Pancreas (tissue), 10 donors: Measurements from ENCODE around the gene EPB41. TPM values are rescaled to one million over a fixed set of nuclear protein-coding genes. Genes with fewer than 3 reads are reported as not detected.
A peak's percentile ranks its signal among the peaks of the same experiment; 100 is the strongest.
"Not testable (repeated sequence)": the region's sequence is repeated elsewhere in the genome, so short reads cannot be mapped to it uniquely, and the experiment has no call there.

ENCODE experiments used
- ATAC-seq, 4 donors: fragments of 200-7000 bp; cut with Tn5 transposase; one replicate each; pipeline versions ENCODE4 v1.8.0 to v1.9.1; 2020; ENCODE audit warnings: mild to moderate bottlenecking in 4 of 4, moderate library complexity in 4 of 4
- DNase-seq, 6 donors: peaks; one replicate each; pipeline ENCODE4 v3.0.0-alpha.2; 2020
- FAIRE-seq: peaks from 2 replicates; lab custom pipeline; 2012; peaks lifted over from hg19 to GRCh38; lab: Jason Lieb, UNC
- H3K27ac ChIP-seq, 4 donors: fragments of 200-600 bp; sonication (generic); 1 replicate in 3 of 4; 2 replicates in 1 of 4; pipeline versions ENCODE4 v1.5.0 to v1.8.0; 2020
- H3K27me3 ChIP-seq, 4 donors: fragments of 200-600 bp; one replicate each; pipeline ENCODE4 v1.8.0; 2021
- H3K36me3 ChIP-seq, 3 donors: fragments of 200-600 bp; sonication (generic) in 1 of 3; one replicate each; pipeline versions ENCODE4 v1.5.0 to v1.8.0; 2020 to 2021
- H3K4me1 ChIP-seq, 3 donors: fragments of 200-600 bp; one replicate each; pipeline ENCODE4 v1.8.0; 2021
- H3K4me3 ChIP-seq, 4 donors: fragments of 200-600 bp; sonication (generic) in 2 of 4; one replicate each; pipeline versions ENCODE4 v1.5.0 to v1.8.0; 2020 to 2021
- H3K9me3 ChIP-seq, 4 donors: fragments of 200-600 bp; one replicate each; pipeline ENCODE4 v1.8.0; 2021
- CTCF ChIP-seq, 4 donors: fragments of 200-600 bp; sonication (generic) in 3 of 4; IDR thresholded peaks; one replicate each; pipeline versions ENCODE4 v1.5.0 to v1.8.0; 2021; ENCODE audit warnings: antibody characterized with exemption in 4 of 4
- WGBS, 2 donors: extraction: QIAGEN DNeasy Blood & Tissue Kit; methylation state at CpG; one replicate each; pipeline ENCODE4 v1.1.7; 2013; 5-methylcytosine and 5-hydroxymethylcytosine counted together
- intact Hi-C, 3 donors: fragments of 100-400 bp; cut with DNase I; formaldehyde crosslinking; loops; one replicate each; pipeline versions ENCODE4 v1.11.1 to v1.14.2; 2022
- polyA plus RNA-seq, 2 donors: library from polyadenylated mRNA; stranded (reverse); fragments of 200-250 nt; gene quantifications; one replicate each; pipeline ENCODE4 v1.2.3, GENCODE V29; 2013
- total RNA-seq, 6 donors: library from RNA; stranded (reverse); fragmentation: NEBNext Ultra II Directional in 4 of 6; extraction: Animal tissue kit (Norgen Biotek cat#: 25700) in 4 of 6; gene quantifications; one replicate each; pipeline versions ENCODE4 v1.2.1 to v1.2.4, GENCODE V29; 2021 to 2023
- donor health status: healthy with polysubstance abuse.
- donor health status: DM: no; HTN: no; CAD: no; lungs with moderate emphysema.
- donor health status: DM: no; HTN: no; CAD: no.
- donor health status: control.
- donor health status: control.
- donor health status: Bipolar disorder and iron deficiency.
- donor health status: DM: yes; HTN: yes; CAD: no.
- donor health status: DM: no; HTN: no; CAD: no.
- donor health status: DM: no; HTN: no; CAD: no.
- donor health status: DM: yes; HTN: yes; CAD: no.

Gene EPB41
- total and polyA plus RNA-seq, 8 donors: 9.1 to 39.8 (median 23.2) TPM

GRCh38 chr1:28954126-28954726, 39.9 kb downstream of the EPB41 start:
- no peaks in the 10 kb centered on the region for H3K27me3 ChIP-seq
- intact Hi-C loops: no loop called here
- no peak overlapping the region for H3K27ac ChIP-seq
- no peak for FAIRE-seq
- no peak for ATAC-seq
- DNase-seq: no peak
- no peaks in the 10 kb centered on the region for H3K9me3 ChIP-seq
- no peak for TF ChIP-seq CTCF (IDR thresholded peaks at IDR 0.05)
- H3K4me1 ChIP-seq: no peaks in the 10 kb centered on the region
- WGBS, 2 donors: 53% methylated on average over 2 of the region's 2 CpGs
- no peak overlapping the region for H3K4me3 ChIP-seq
- H3K36me3 ChIP-seq: no peaks in the 10 kb centered on the region

GRCh38 chr1:28956038-28956464, 41.7 kb downstream of the EPB41 start:
- FAIRE-seq (no peak), DNase-seq (no peak), ATAC-seq (no peak)
- H3K4me1 ChIP-seq: no peaks in the 10 kb centered on the region
- no peaks in the 10 kb centered on the region for H3K9me3 ChIP-seq
- no peak overlapping the region for H3K27ac ChIP-seq
- H3K36me3 ChIP-seq: no peaks in the 10 kb centered on the region
- no peak overlapping the region for H3K4me3 ChIP-seq
- WGBS, 2 donors: 90 to 93% methylated on average over 2 of the region's 2 CpGs
- H3K27me3 ChIP-seq: no peaks in the 10 kb centered on the region
- TF ChIP-seq CTCF (IDR thresholded peaks at IDR 0.05): no peak
- intact Hi-C loops: no loop called here

- H3K27ac ChIP-seq, H3K4me3 ChIP-seq, ATAC-seq, FAIRE-seq, H3K27me3 ChIP-seq, intact Hi-C loops, DNase-seq, H3K4me1 ChIP-seq, H3K36me3 ChIP-seq, H3K9me3 ChIP-seq: not testable (repeated sequence)
- 91 to 93% methylated on average over 13 of the region's 13 CpGs for WGBS, 2 donors
Observed at GRCh38 chr1:28962114-28962831, 47.9 kb downstream of the EPB41 start.

GRCh38 chr1:28965271-28965870, 51.0 kb downstream of the EPB41 start:
- WGBS, 2 donors: 82% methylated on average over 1 of the region's 1 CpG
- no peak for ATAC-seq
- no peaks in the 10 kb centered on the region for H3K36me3 ChIP-seq
- H3K27me3 ChIP-seq: no peaks in the 10 kb centered on the region
- no peaks in the 10 kb centered on the region for H3K9me3 ChIP-seq
- no peak overlapping the region for H3K4me3 ChIP-seq
- intact Hi-C loops: no loop called here
- peaks cover 0 to 5% (median 0%) of the 10 kb centered on the region in 3 donors for H3K4me1 ChIP-seq
- no peak overlapping the region for H3K27ac ChIP-seq
- no peak for TF ChIP-seq CTCF (IDR thresholded peaks at IDR 0.05)
- no peak for FAIRE-seq
- no peak for DNase-seq

- Histone ChIP-seq H3K27ac (no peak overlapping the region), H3K4me1 (peaks cover 0 to 5% (median 0%) of the 10 kb centered on the region in 3 donors), H3K9me3 (no peaks in the 10 kb centered on the region), H3K4me3 (no peak overlapping the region), H3K27me3 (no peaks in the 10 kb centered on the region), H3K36me3 (no peaks in the 10 kb centered on the region)
- no peak for TF ChIP-seq CTCF (IDR thresholded peaks at IDR 0.05)
- FAIRE-seq: no peak
- intact Hi-C loops: no loop called here
- no peak for DNase-seq
- WGBS, 2 donors: 42% methylated on average over 2 of the region's 2 CpGs
- peak in 3 of 4 donors; percentile 22 to 57 (median 51) for ATAC-seq
Observed at GRCh38 chr1:28966617-28967016, 52.2 kb downstream of the EPB41 start.
